WTC11 (cell line): ENCODE measurements around the gene IMPDH2.

Experiments used
- CBFB ChIP-seq: sonication (generic); formaldehyde crosslinking; IDR thresholded peaks from 2 replicates; pipeline ENCODE4 v1.8.1; 2022; ENCODE audit warnings: mild to moderate bottlenecking, low read depth, missing genetic modification reagents
- ESRRA ChIP-seq: sonication (generic); formaldehyde crosslinking; IDR thresholded peaks from 2 replicates; pipeline ENCODE4 v1.8.1; 2022; ENCODE audit warnings: mild to moderate bottlenecking, missing genetic modification reagents, borderline replicate concordance
- FOXJ3 ChIP-seq: sonication (generic); formaldehyde crosslinking; IDR thresholded peaks from 2 replicates; pipeline ENCODE4 v1.9.0; 2021; ENCODE audit warnings: missing genetic modification reagents, mild to moderate bottlenecking, borderline replicate concordance
- JUN ChIP-seq: sonication (generic); formaldehyde crosslinking; IDR thresholded peaks from 2 replicates; pipeline ENCODE4 v1.8.0; 2023; ENCODE audit warnings: mild to moderate bottlenecking, missing genetic modification reagents
- NR2C2 ChIP-seq: sonication (generic); formaldehyde crosslinking; IDR thresholded peaks from 2 replicates; pipeline ENCODE4 v1.8.0; 2022; ENCODE audit warnings: mild to moderate bottlenecking, missing genetic modification reagents
- NR3C1 ChIP-seq: sonication (generic); formaldehyde crosslinking; conservative IDR thresholded peaks from 2 replicates; pipeline ENCODE4 v1.8.1; 2023; ENCODE audit warnings: low read depth, mild to moderate bottlenecking, missing genetic modification reagents
- ZNF121 ChIP-seq: sonication (generic); formaldehyde crosslinking; IDR thresholded peaks from 2 replicates; pipeline ENCODE4 v1.8.0; 2023; ENCODE audit warnings: missing genetic modification reagents
- ZNF232 ChIP-seq: sonication (generic); formaldehyde crosslinking; IDR thresholded peaks from 2 replicates; pipeline ENCODE4 v1.8.0; 2022; ENCODE audit warnings: mild to moderate bottlenecking, missing genetic modification reagents
- TF ChIP-seq, protein P1 (sequence below): sonication (generic); formaldehyde crosslinking; IDR thresholded peaks from 2 replicates; pipeline ENCODE4 v1.8.1; 2023; ENCODE audit warnings: mild to moderate bottlenecking, missing genetic modification reagents, moderate library complexity
- TF ChIP-seq, protein P2 (sequence below): sonication (generic); formaldehyde crosslinking; conservative IDR thresholded peaks from 2 replicates; pipeline ENCODE4 v1.8.1; 2022; ENCODE audit warnings: mild to moderate bottlenecking, missing genetic modification reagents
- TF ChIP-seq, protein P3 (sequence below): fragments of 200-600 bp; IDR thresholded peaks from 2 replicates; pipeline ENCODE4 v1.8.0; 2022; ENCODE audit warnings: antibody characterized with exemption
- TF ChIP-seq, protein P4 (sequence below): sonication (generic); formaldehyde crosslinking; IDR thresholded peaks from 2 replicates; pipeline ENCODE4 v1.8.0; 2022; ENCODE audit warnings: mild to moderate bottlenecking, missing genetic modification reagents
- TF ChIP-seq, protein P5 (sequence below): sonication (generic); formaldehyde crosslinking; IDR thresholded peaks from 2 replicates; pipeline ENCODE4 v1.8.0; 2022; ENCODE audit warnings: mild to moderate bottlenecking, missing genetic modification reagents

DNA sequence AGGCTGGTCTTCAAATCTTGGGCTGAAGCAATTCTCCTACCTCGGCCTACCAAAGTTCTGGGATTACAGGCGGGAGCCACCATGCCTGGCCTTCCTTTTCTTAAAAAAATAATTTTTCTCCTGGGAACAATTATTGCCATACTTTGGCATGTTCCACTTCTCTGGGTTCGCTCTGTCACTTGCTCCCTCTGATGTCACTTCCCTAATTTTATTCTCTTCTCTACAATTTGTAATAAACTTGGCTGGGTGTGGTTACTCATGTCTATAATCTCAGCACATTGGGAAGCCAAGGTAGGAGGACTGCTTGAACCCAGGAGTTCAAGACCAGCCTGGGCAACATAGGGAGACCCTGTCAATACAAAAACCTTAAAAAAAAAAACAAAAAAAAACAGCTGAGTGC, 6.1 kb upstream of the IMPDH2 start:
- TF ChIP-seq, protein P1, sequence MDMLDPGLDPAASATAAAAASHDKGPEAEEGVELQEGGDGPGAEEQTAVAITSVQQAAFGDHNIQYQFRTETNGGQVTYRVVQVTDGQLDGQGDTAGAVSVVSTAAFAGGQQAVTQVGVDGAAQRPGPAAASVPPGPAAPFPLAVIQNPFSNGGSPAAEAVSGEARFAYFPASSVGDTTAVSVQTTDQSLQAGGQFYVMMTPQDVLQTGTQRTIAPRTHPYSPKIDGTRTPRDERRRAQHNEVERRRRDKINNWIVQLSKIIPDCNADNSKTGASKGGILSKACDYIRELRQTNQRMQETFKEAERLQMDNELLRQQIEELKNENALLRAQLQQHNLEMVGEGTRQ: no peak
- TF ChIP-seq JUN (CRISPR knock-in tag) (no peak), NR2C2 (CRISPR knock-in tag) (no peak), ZNF121 (CRISPR knock-in tag) (no peak), FOXJ3 (CRISPR knock-in tag) (no peak), ESRRA (CRISPR knock-in tag) (no peak), NR3C1 (no peak), CBFB (CRISPR knock-in tag) (no peak), ZNF232 (CRISPR knock-in tag) (no peak)
- TF ChIP-seq, protein P2, sequence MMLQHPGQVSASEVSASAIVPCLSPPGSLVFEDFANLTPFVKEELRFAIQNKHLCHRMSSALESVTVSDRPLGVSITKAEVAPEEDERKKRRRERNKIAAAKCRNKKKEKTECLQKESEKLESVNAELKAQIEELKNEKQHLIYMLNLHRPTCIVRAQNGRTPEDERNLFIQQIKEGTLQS (CRISPR knock-in tag): no peak
- TF ChIP-seq, protein P3, sequence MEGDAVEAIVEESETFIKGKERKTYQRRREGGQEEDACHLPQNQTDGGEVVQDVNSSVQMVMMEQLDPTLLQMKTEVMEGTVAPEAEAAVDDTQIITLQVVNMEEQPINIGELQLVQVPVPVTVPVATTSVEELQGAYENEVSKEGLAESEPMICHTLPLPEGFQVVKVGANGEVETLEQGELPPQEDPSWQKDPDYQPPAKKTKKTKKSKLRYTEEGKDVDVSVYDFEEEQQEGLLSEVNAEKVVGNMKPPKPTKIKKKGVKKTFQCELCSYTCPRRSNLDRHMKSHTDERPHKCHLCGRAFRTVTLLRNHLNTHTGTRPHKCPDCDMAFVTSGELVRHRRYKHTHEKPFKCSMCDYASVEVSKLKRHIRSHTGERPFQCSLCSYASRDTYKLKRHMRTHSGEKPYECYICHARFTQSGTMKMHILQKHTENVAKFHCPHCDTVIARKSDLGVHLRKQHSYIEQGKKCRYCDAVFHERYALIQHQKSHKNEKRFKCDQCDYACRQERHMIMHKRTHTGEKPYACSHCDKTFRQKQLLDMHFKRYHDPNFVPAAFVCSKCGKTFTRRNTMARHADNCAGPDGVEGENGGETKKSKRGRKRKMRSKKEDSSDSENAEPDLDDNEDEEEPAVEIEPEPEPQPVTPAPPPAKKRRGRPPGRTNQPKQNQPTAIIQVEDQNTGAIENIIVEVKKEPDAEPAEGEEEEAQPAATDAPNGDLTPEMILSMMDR: no peak
- TF ChIP-seq, protein P4, sequence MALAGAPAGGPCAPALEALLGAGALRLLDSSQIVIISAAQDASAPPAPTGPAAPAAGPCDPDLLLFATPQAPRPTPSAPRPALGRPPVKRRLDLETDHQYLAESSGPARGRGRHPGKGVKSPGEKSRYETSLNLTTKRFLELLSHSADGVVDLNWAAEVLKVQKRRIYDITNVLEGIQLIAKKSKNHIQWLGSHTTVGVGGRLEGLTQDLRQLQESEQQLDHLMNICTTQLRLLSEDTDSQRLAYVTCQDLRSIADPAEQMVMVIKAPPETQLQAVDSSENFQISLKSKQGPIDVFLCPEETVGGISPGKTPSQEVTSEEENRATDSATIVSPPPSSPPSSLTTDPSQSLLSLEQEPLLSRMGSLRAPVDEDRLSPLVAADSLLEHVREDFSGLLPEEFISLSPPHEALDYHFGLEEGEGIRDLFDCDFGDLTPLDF: no peak
- TF ChIP-seq, protein P5, sequence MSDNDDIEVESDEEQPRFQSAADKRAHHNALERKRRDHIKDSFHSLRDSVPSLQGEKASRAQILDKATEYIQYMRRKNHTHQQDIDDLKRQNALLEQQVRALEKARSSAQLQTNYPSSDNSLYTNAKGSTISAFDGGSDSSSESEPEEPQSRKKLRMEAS (CRISPR knock-in tag): no peak
